ENCODE data around the gene RIPOR2. TPM values are rescaled to one million over a fixed set of nuclear protein-coding genes. Genes with fewer than 3 reads are reported as not detected.
"Not testable (repeated sequence)": the region's sequence is repeated elsewhere in the genome, so short reads cannot be mapped to it uniquely, and the experiment has no call there.

Gene RIPOR2
- total and polyA plus RNA-seq, 4 donors = 1.6 to 10.9 (median 3.7) TPM

DNA sequence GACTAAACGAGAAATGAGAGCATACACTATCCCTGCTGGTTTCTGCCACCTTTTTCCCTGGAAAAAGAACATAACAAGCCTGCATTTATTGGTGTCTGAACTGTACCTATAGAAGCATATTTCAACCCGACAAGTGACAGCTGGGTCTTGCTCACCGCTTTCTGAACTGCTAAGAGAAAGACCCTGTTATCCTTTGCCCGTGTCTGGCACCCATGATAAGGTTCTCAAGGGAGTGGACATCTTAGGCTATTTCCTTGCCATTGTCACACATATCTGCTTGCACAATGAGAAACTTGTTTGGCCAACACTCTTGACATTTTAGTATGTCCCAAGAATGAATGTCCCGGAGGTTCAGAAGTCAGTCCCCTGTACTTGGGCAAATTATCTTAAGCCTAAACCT lies 19.3 kb downstream of the RIPOR2 start:
- Histone ChIP-seq H3K9ac (ENCODE audit: low read depth in 1 of 2, low read length in 2 of 2) (no peak overlapping the region), H3K36me3 (ENCODE audit: control insufficient read depth in 4 of 4, insufficient read depth in 3 of 4, low read depth in 1 of 4, low read length in 3 of 4) (no peaks in the 10 kb centered on the region), H3K27ac (ENCODE audit: low read depth in 1 of 2, low read length in 2 of 2) (no peak overlapping the region), H3K4me1 (ENCODE audit: control insufficient read depth in 4 of 4, insufficient read depth in 4 of 4, low read length in 3 of 4) (peaks cover 0 to 3% (median 0%) of the 10 kb centered on the region in 4 donors), H3K27me3 (ENCODE audit: control insufficient read depth in 4 of 4, insufficient read depth in 4 of 4, low read length in 3 of 4) (peaks cover 0 to 3% (median under 1%) of the 10 kb centered on the region in 4 donors), H3K9me3 (ENCODE audit: control insufficient read depth in 4 of 4, low read length in 3 of 4) (no peaks in the 10 kb centered on the region), H3K4me3 (ENCODE audit: low read depth in 1 of 3, low read length in 3 of 3) (no peak overlapping the region)
- WGBS = 83% methylated on average over 5 of the region's 5 CpGs
- no peak for DNase-seq (ENCODE audit: low spot score)
- TF ChIP-seq RXRA (IDR thresholded peaks at IDR 0.05) (no peak), RAD21 (IDR thresholded peaks at IDR 0.05) (no peak), HNF4A (conservative IDR thresholded peaks at IDR 0.05) (no peak), GABPA (IDR thresholded peaks at IDR 0.05 in 1 of 2, conservative IDR thresholded peaks at IDR 0.05 in 1 of 2) (no peak), JUND (IDR thresholded peaks at IDR 0.05) (no peak)

DNA sequence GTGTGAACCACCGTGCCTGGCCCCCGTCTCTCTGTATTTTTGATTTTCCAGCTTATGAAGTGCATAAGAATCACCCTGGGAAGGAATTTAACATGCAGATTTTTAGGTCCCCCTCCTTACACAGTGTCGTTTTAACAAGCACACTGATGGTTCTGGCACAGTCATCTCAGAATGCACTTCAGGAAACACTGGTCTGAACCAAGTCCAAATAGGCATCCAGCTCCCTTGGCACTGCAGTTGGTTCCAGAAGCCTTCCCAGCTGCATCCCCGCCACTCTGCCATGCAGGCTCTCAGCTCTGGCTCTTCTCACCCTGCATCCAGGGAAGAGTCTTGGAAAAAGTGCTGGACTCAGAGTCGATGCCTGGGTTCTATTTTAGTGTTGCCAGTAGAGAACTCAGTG lies 20.1 kb downstream of the RIPOR2 start:
- H3K9ac ChIP-seq (ENCODE audit: low read depth in 1 of 2, low read length in 2 of 2) = no peak overlapping the region
- no peak for DNase-seq (ENCODE audit: low spot score)
- H3K9me3 ChIP-seq (ENCODE audit: control insufficient read depth in 4 of 4, low read length in 3 of 4) = no peaks in the 10 kb centered on the region

GRCh38 chr6:24914082-24914481 lies 21.7 kb downstream of the RIPOR2 start:
- not testable (repeated sequence) for H3K27me3 ChIP-seq (ENCODE audit: control insufficient read depth in 4 of 4, insufficient read depth in 4 of 4, low read length in 3 of 4); H3K27ac ChIP-seq (ENCODE audit: low read depth in 1 of 2, low read length in 2 of 2); H3K36me3 ChIP-seq (ENCODE audit: control insufficient read depth in 4 of 4, insufficient read depth in 3 of 4, low read depth in 1 of 4, low read length in 3 of 4); H3K4me3 ChIP-seq (ENCODE audit: low read depth in 1 of 3, low read length in 3 of 3); H3K9me3 ChIP-seq (ENCODE audit: control insufficient read depth in 4 of 4, low read length in 3 of 4); DNase-seq (ENCODE audit: low spot score); H3K9ac ChIP-seq (ENCODE audit: low read depth in 1 of 2, low read length in 2 of 2)
- 93% methylated on average over 10 of the region's 10 CpGs for WGBS
- peaks cover 0 to 18% (median 13%) of the 10 kb centered on the region in 4 donors for H3K4me1 ChIP-seq (ENCODE audit: control insufficient read depth in 4 of 4, insufficient read depth in 4 of 4, low read length in 3 of 4)

More for the DNA sequence above, 20.1 kb downstream of the RIPOR2 start:
- H3K36me3 ChIP-seq (ENCODE audit: control insufficient read depth in 4 of 4, insufficient read depth in 3 of 4, low read depth in 1 of 4, low read length in 3 of 4) = no peaks in the 10 kb centered on the region
- no peak overlapping the region for H3K27ac ChIP-seq (ENCODE audit: low read depth in 1 of 2, low read length in 2 of 2)
- TF ChIP-seq EGR1 (IDR thresholded peaks at IDR 0.05; ENCODE audit: low read depth in 2 of 2) (no peak), RXRA (IDR thresholded peaks at IDR 0.05) (no peak), RAD21 (IDR thresholded peaks at IDR 0.05) (no peak), JUND (IDR thresholded peaks at IDR 0.05) (no peak), HNF4G (IDR thresholded peaks at IDR 0.05) (no peak)
- H3K27me3 ChIP-seq (ENCODE audit: control insufficient read depth in 4 of 4, insufficient read depth in 4 of 4, low read length in 3 of 4) = peaks cover 0 to 3% (median under 1%) of the 10 kb centered on the region in 4 donors
- no peak overlapping the region for H3K4me3 ChIP-seq (ENCODE audit: low read depth in 1 of 3, low read length in 3 of 3)
- 85% methylated on average over 5 of the region's 5 CpGs for WGBS
- peaks cover 0 to 10% (median 6%) of the 10 kb centered on the region in 4 donors for H3K4me1 ChIP-seq (ENCODE audit: control insufficient read depth in 4 of 4, insufficient read depth in 4 of 4, low read length in 3 of 4)

- Histone ChIP-seq H3K9ac (ENCODE audit: low read depth in 1 of 2, low read length in 2 of 2) (no peak overlapping the region), H3K4me3 (ENCODE audit: low read depth in 1 of 3, low read length in 3 of 3) (no peak overlapping the region), H3K27ac (ENCODE audit: low read depth in 1 of 2, low read length in 2 of 2) (no peak overlapping the region), H3K36me3 (ENCODE audit: control insufficient read depth in 4 of 4, insufficient read depth in 3 of 4, low read depth in 1 of 4, low read length in 3 of 4) (no peaks in the 10 kb centered on the region), H3K27me3 (ENCODE audit: control insufficient read depth in 4 of 4, insufficient read depth in 4 of 4, low read length in 3 of 4) (peaks cover 0 to 4% (median 1%) of the 10 kb centered on the region in 4 donors), H3K4me1 (ENCODE audit: control insufficient read depth in 4 of 4, insufficient read depth in 4 of 4, low read length in 3 of 4) (peaks cover 0 to 18% (median 13%) of the 10 kb centered on the region in 4 donors), H3K9me3 (ENCODE audit: control insufficient read depth in 4 of 4, low read length in 3 of 4) (no peaks in the 10 kb centered on the region)
- no peak for DNase-seq (ENCODE audit: low spot score)
- 72% methylated on average over 6 of the region's 6 CpGs for WGBS
- TF ChIP-seq SP1 (IDR thresholded peaks at IDR 0.05) (no peak), RXRA (IDR thresholded peaks at IDR 0.05) (no peak), GABPA (IDR thresholded peaks at IDR 0.05 in 1 of 2, conservative IDR thresholded peaks at IDR 0.05 in 1 of 2) (no peak), JUND (IDR thresholded peaks at IDR 0.05) (no peak), YY1 (IDR thresholded peaks at IDR 0.05) (no peak), FOXA1 (IDR thresholded peaks at IDR 0.05) (no peak), HNF4A (conservative IDR thresholded peaks at IDR 0.05) (no peak), ZBTB33 (IDR thresholded peaks at IDR 0.05) (no peak), HNF4G (IDR thresholded peaks at IDR 0.05) (no peak), ATF3 (IDR thresholded peaks at IDR 0.05) (no peak), REST (IDR thresholded peaks at IDR 0.05) (no peak), RAD21 (IDR thresholded peaks at IDR 0.05) (no peak)
- TF ChIP-seq, protein P1, sequence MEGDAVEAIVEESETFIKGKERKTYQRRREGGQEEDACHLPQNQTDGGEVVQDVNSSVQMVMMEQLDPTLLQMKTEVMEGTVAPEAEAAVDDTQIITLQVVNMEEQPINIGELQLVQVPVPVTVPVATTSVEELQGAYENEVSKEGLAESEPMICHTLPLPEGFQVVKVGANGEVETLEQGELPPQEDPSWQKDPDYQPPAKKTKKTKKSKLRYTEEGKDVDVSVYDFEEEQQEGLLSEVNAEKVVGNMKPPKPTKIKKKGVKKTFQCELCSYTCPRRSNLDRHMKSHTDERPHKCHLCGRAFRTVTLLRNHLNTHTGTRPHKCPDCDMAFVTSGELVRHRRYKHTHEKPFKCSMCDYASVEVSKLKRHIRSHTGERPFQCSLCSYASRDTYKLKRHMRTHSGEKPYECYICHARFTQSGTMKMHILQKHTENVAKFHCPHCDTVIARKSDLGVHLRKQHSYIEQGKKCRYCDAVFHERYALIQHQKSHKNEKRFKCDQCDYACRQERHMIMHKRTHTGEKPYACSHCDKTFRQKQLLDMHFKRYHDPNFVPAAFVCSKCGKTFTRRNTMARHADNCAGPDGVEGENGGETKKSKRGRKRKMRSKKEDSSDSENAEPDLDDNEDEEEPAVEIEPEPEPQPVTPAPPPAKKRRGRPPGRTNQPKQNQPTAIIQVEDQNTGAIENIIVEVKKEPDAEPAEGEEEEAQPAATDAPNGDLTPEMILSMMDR (IDR thresholded peaks at IDR 0.05; ENCODE audit: low read depth, low read length, missing input control) = no peak
Observed at GRCh38 chr6:24911796-24912382, 23.9 kb downstream of the RIPOR2 start.

Data from liver (tissue), 9 donors.